Trophoblast cell (in vitro differentiated cells and primary cell): ENCODE data around the gene TIMM44.

Experiments used
- DNase-seq, 2 donors: peaks; one replicate each; pipeline ENCODE4 v3.0.0-alpha.2; 2016
- H2AFZ ChIP-seq: 2 replicates; pipeline ENCODE4 v1.6.1; 2013; ENCODE audit warnings: low read length, moderate library complexity, mild to moderate bottlenecking; ENCODE audit not compliant: insufficient read depth, poor library complexity
- H2AK5ac ChIP-seq: 2 replicates; pipeline ENCODE4 v1.6.1; 2013; ENCODE audit warnings: mild to moderate bottlenecking, low read length
- H2BK120ac ChIP-seq: 2 replicates; pipeline ENCODE4 v1.6.1; 2013; ENCODE audit warnings: low read length, mild to moderate bottlenecking, moderate library complexity; ENCODE audit not compliant: insufficient read depth, poor library complexity
- H2BK12ac ChIP-seq: 2 replicates; pipeline ENCODE4 v1.6.1; 2013; ENCODE audit warnings: mild to moderate bottlenecking, low read length, moderate library complexity
- H2BK5ac ChIP-seq: 2 replicates; pipeline ENCODE4 v1.6.1; 2013; ENCODE audit warnings: low read length, low read depth, moderate library complexity, mild to moderate bottlenecking; ENCODE audit not compliant: poor library complexity
- H3K14ac ChIP-seq: 2 replicates; pipeline ENCODE4 v1.6.1; 2013; ENCODE audit warnings: mild to moderate bottlenecking, low read length
- H3K18ac ChIP-seq: 2 replicates; pipeline ENCODE4 v1.6.1; 2013; ENCODE audit warnings: mild to moderate bottlenecking, low read length
- H3K23ac ChIP-seq: 2 replicates; pipeline ENCODE4 v1.6.1; 2013; ENCODE audit warnings: low read length
- H3K27ac ChIP-seq: 2 replicates; pipeline ENCODE4 v1.5.1; 2013; ENCODE audit warnings: low read depth, mild to moderate bottlenecking, inconsistent platforms, low read length, moderate library complexity
- H3K27me3 ChIP-seq: 2 replicates; pipeline ENCODE4 v1.6.1; 2013; ENCODE audit warnings: inconsistent platforms, mild to moderate bottlenecking, low read length, moderate library complexity; ENCODE audit not compliant: insufficient read depth
- H3K36me3 ChIP-seq, 2 experiments: 1 replicate in 1 of 2; 2 replicates in 1 of 2; pipeline ENCODE4 v1.6.1; 2013; ENCODE audit warnings: low read length in 2 of 2, mild to moderate bottlenecking in 2 of 2, moderate library complexity in 1 of 2; ENCODE audit not compliant: insufficient read depth in 2 of 2, control insufficient read depth in 1 of 2
- H3K4ac ChIP-seq: 2 replicates; pipeline ENCODE4 v1.6.1; 2013; ENCODE audit warnings: low read depth, mild to moderate bottlenecking, low read length, moderate library complexity
- H3K4me1 ChIP-seq, 2 experiments: 1 replicate in 1 of 2; 2 replicates in 1 of 2; pipeline ENCODE4 v1.6.1; 2013; ENCODE audit warnings: low read length in 2 of 2, mild to moderate bottlenecking in 2 of 2, moderate library complexity in 1 of 2; ENCODE audit not compliant: insufficient read depth in 2 of 2, control insufficient read depth in 1 of 2
- H3K4me2 ChIP-seq: 2 replicates; pipeline ENCODE4 v1.6.1; 2013; ENCODE audit warnings: inconsistent platforms, mild to moderate bottlenecking, low read length, moderate library complexity
- H3K4me3 ChIP-seq: 2 replicates; pipeline ENCODE4 v1.5.1; 2013; ENCODE audit warnings: mild to moderate bottlenecking, low read depth, low read length, inconsistent platforms
- H3K79me1 ChIP-seq: one replicate; pipeline ENCODE4 v1.6.1; 2013; ENCODE audit warnings: low read length
- H3K79me2 ChIP-seq: 2 replicates; pipeline ENCODE4 v1.6.1; 2013; ENCODE audit warnings: low read length, mild to moderate bottlenecking; ENCODE audit not compliant: control insufficient read depth, insufficient read depth, poor library complexity
- H3K9ac ChIP-seq: 2 replicates; pipeline ENCODE4 v1.6.1; 2013; ENCODE audit warnings: mild to moderate bottlenecking, low read length
- H3K9me3 ChIP-seq: 2 replicates; pipeline ENCODE4 v1.6.1; 2013; ENCODE audit warnings: low read depth, mild to moderate bottlenecking, control low read depth, inconsistent platforms, low read length; ENCODE audit not compliant: insufficient read depth
- H4K12ac ChIP-seq: 2 replicates; pipeline ENCODE4 v1.6.1; 2013; ENCODE audit warnings: low read depth, mild to moderate bottlenecking, low read length, moderate library complexity
- H4K8ac ChIP-seq: 2 replicates; pipeline ENCODE4 v1.6.1; 2013; ENCODE audit warnings: low read depth, mild to moderate bottlenecking, low read length, moderate library complexity
- H4K91ac ChIP-seq: one replicate; pipeline ENCODE4 v1.6.1; 2013; ENCODE audit warnings: low read depth, mild to moderate bottlenecking, low read length, moderate library complexity
- WGBS: extraction: QIAGEN DNeasy Blood & Tissue Kit; methylation state at CpG from one replicate; pipeline ENCODE4 v1.1.7; 2013; ENCODE audit warnings: missing lambda C conversion rate; ENCODE audit not compliant: insufficient read length, insufficient coverage; ENCODE audit errors: extremely low coverage; 5-methylcytosine and 5-hydroxymethylcytosine counted together

TIMM44 gene

DNA sequence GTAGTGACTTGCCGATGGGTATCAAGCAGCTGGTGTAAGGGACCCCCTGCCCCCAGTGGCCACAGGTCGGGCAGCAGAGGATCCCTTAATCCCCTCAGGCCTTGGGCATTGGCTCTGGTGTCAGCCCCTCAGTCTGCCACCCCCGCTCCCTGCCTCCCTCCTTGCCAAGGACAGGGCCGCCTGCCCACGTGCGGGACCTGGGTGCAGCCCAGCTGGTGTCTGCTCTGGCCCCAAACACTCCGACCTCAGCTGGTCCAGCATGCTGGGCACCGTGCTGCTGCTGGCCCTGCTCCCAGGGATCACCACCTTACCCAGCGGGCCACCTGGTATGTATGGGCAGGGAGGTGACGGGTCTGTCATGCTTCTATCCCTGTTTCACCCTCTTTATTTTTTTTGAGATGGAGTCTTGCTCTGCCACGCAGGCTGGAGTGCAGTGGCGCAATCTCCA, 28.8 kb downstream of the TIMM44 start, which contains the start of gene TGFBR3L:
Gene TGFBR3L, plus strand, starts transcription at position 233 of the 448 bp plus-strand sequence.
- WGBS, result no CpG with 5 or more reads among the region's 12 CpGs
- H3K4ac ChIP-seq, result no peak within 1 kb of the TSS
- H3K14ac ChIP-seq, result no peak within 1 kb of the TSS
- no peaks in the 10 kb centered on the region for H3K79me1 ChIP-seq
- no peak within 1 kb of the TSS for H3K18ac ChIP-seq
- H3K4me3 ChIP-seq, result peak within 1 kb of the TSS; percentile 31
- no peak within 1 kb of the TSS for H3K4me2 ChIP-seq
- no peak within 1 kb of the TSS for H2BK12ac ChIP-seq
- no peak within 1 kb of the TSS for H2BK120ac ChIP-seq
- no peaks in the 10 kb centered on the region for H3K79me2 ChIP-seq
- no peak within 1 kb of the TSS for H4K12ac ChIP-seq
- H3K36me3 ChIP-seq, result peaks cover 30 to 35% of the 10 kb centered on the region in 2 experiments
- H3K9me3 ChIP-seq, result peaks cover 7% of the 10 kb centered on the region
- no peak within 1 kb of the TSS for H3K27ac ChIP-seq
- DNase-seq, result no peak
- peaks cover 31% of the 10 kb centered on the region for H3K27me3 ChIP-seq
- no peak within 1 kb of the TSS for H3K23ac ChIP-seq
- H3K4me1 ChIP-seq, result peaks cover 13 to 16% of the 10 kb centered on the region in 2 experiments
- no peak within 1 kb of the TSS for H3K9ac ChIP-seq
- no peak within 1 kb of the TSS for H4K8ac ChIP-seq
- H4K91ac ChIP-seq, result no peak within 1 kb of the TSS
- H2AK5ac ChIP-seq, result no peak within 1 kb of the TSS
- no peak within 1 kb of the TSS for H2BK5ac ChIP-seq
- no peak within 1 kb of the TSS for H2AFZ ChIP-seq

DNA sequence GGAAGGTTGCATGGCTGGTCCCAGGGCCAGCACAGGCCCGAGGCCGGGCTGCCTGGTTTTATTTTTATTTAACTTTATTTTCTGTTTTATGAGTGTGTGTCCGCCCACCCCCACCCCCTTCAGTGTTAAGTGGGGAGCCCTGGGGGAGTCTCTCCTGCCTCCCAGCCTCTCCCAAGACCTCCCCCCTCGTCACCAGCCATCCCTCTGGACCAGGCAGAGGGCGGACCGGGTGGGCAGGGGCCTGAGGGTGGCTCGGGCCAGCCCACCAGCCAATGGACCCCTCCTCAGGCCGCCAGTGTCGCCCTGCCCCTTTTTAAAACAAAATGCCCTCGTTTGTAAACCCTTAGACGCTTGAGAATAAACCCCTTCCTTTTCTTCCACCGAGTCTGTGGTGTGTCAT, 29.4 kb downstream of the TIMM44 start:
- peaks cover 35 to 39% of the 10 kb centered on the region in 2 experiments for H3K36me3 ChIP-seq
- no peak overlapping the region for H3K14ac ChIP-seq
- no peak overlapping the region for H3K4ac ChIP-seq
- no CpG with 5 or more reads among the region's 12 CpGs for WGBS
- no peaks in the 10 kb centered on the region for H3K79me1 ChIP-seq
- no peak overlapping the region for H3K4me3 ChIP-seq
- DNase-seq, result no peak
- H2AFZ ChIP-seq, result no peak overlapping the region
- H2BK5ac ChIP-seq, result no peak overlapping the region
- peaks cover 11 to 14% of the 10 kb centered on the region in 2 experiments for H3K4me1 ChIP-seq
- H2AK5ac ChIP-seq, result no peak overlapping the region
- H3K27ac ChIP-seq, result no peak overlapping the region
- no peaks in the 10 kb centered on the region for H3K79me2 ChIP-seq
- H4K91ac ChIP-seq, result no peak overlapping the region
- H4K8ac ChIP-seq, result no peak overlapping the region
- peaks cover 7% of the 10 kb centered on the region for H3K9me3 ChIP-seq
- H2BK120ac ChIP-seq, result no peak overlapping the region
- no peak overlapping the region for H3K4me2 ChIP-seq
- peaks cover 31% of the 10 kb centered on the region for H3K27me3 ChIP-seq
- no peak overlapping the region for H3K23ac ChIP-seq
- H3K9ac ChIP-seq, result no peak overlapping the region
- H3K18ac ChIP-seq, result no peak overlapping the region
- no peak overlapping the region for H4K12ac ChIP-seq
- no peak overlapping the region for H2BK12ac ChIP-seq

DNA sequence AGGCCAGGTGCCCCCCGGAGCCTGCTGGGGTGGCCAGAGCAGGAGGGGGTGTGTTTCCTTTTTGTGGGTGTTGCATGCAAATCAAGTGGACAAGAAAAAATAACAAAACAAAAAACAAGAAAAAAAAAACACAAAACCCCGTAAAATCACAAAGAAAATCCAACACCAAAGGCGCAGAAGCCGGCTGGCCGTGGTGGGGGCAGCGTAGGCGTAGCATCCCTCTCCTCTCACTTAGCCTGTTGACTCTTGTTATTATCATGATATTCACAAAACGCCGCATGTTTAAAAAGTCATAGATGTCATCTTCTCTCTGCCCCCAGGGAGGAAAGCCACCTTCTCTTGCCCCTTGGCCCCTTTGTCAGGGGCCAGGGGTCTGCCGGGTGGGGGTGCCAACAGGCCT, 29.8 kb downstream of the TIMM44 start:
- no peak overlapping the region for H2BK12ac ChIP-seq
- H3K4ac ChIP-seq, result no peak overlapping the region
- H3K36me3 ChIP-seq, result peaks cover 36 to 41% of the 10 kb centered on the region in 2 experiments
- no peak overlapping the region for H2BK120ac ChIP-seq
- H4K12ac ChIP-seq, result no peak overlapping the region
- peaks cover 11 to 14% of the 10 kb centered on the region in 2 experiments for H3K4me1 ChIP-seq
- H2AK5ac ChIP-seq, result no peak overlapping the region
- H3K27ac ChIP-seq, result no peak overlapping the region
- H3K23ac ChIP-seq, result no peak overlapping the region
- no peak overlapping the region for H4K91ac ChIP-seq
- no peak overlapping the region for H3K4me3 ChIP-seq
- no peak for DNase-seq
- peaks cover 6% of the 10 kb centered on the region for H3K9me3 ChIP-seq
- no CpG with 5 or more reads among the region's 10 CpGs for whole genome bisulfite sequencing
- no peaks in the 10 kb centered on the region for H3K79me1 ChIP-seq
- peaks cover 31% of the 10 kb centered on the region for H3K27me3 ChIP-seq
- H4K8ac ChIP-seq, result no peak overlapping the region
- no peak overlapping the region for H2AFZ ChIP-seq
- H3K9ac ChIP-seq, result no peak overlapping the region
- H2BK5ac ChIP-seq, result no peak overlapping the region
- no peak overlapping the region for H3K4me2 ChIP-seq
- H3K14ac ChIP-seq, result no peak overlapping the region
- no peaks in the 10 kb centered on the region for H3K79me2 ChIP-seq
- no peak overlapping the region for H3K18ac ChIP-seq

DNA sequence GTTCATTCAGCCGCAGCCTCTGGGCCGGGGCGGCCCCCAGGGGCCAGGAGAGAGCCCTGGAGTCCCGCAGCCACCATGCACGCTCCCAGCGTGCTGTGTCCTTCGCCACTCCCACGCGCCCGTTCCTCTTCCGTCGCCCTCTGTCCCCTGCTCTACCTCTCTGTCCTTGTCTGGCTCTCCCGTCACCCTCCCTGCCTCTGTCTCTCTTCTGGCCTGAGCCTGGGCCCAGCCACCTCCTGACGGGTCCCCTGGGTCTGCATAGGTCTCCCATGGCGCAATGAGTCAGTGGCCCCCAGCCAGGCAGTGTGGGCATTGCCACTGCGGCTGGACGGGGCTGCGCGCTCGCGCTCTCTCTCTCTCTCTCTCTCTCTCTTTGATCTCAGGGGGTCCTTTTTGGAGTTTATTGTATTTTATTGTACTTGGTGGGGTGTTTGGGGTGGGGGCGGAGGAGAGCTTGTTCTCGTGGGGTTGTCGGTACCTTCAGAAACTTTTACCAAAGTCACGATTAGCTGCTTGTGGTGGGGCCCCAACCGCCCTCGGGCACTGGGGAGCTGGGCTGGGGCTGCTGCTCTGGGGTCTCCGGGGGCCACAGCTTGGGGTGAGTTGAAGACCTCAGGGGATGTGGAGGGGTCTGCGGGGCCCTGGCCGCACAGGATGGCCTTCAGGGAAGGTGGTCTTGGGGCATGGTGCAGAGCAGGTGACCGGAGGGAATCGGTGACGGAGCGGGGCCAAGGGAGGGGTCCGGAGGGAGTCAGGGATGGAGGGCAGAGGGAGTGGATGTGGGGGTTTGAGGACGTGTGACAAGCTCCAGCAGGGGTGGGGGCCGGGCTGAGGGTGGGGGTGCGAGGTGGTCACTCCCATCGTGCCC, 30.5 kb downstream of the TIMM44 start:
- H4K12ac ChIP-seq, result no peak overlapping the region
- no peak overlapping the region for H2BK12ac ChIP-seq
- peaks cover 36 to 41% of the 10 kb centered on the region in 2 experiments for H3K36me3 ChIP-seq
- no peak overlapping the region for H3K18ac ChIP-seq
- no peak for DNase-seq
- no peak overlapping the region for H2BK120ac ChIP-seq
- no peak overlapping the region for H3K9ac ChIP-seq
- no peaks in the 10 kb centered on the region for H3K79me1 ChIP-seq
- H3K4me2 ChIP-seq, result no peak overlapping the region
- peaks cover 11 to 14% of the 10 kb centered on the region in 2 experiments for H3K4me1 ChIP-seq
- H2AK5ac ChIP-seq, result no peak overlapping the region
- no peak overlapping the region for H3K14ac ChIP-seq
- H3K79me2 ChIP-seq, result no peaks in the 10 kb centered on the region
- H2AFZ ChIP-seq, result no peak overlapping the region
- no peak overlapping the region for H2BK5ac ChIP-seq
- no peak overlapping the region for H4K8ac ChIP-seq
- no peak overlapping the region for H3K4ac ChIP-seq
- WGBS, result no CpG with 5 or more reads among the region's 39 CpGs
- no peak overlapping the region for H3K27ac ChIP-seq
- no peak overlapping the region for H4K91ac ChIP-seq
- H3K27me3 ChIP-seq, result peaks cover 26% of the 10 kb centered on the region
- no peak overlapping the region for H3K4me3 ChIP-seq
- H3K23ac ChIP-seq, result no peak overlapping the region
- H3K9me3 ChIP-seq, result peaks cover 4% of the 10 kb centered on the region
